Brain microvascular endothelial cell (primary cell): Measurements from ENCODE around the gene C11orf52.

Source experiments
- DNase-seq: peaks from one replicate; pipeline ENCODE4 v3.0.0-alpha.2; 2020
- H3K27ac ChIP-seq: fragments of 250-450 bp; sonication (Bioruptor Pico); 2 replicates; pipeline ENCODE4 v1.5.1; 2020; ENCODE audit warnings: mild to moderate bottlenecking, moderate library complexity
- H3K27me3 ChIP-seq: fragments of 250-450 bp; sonication (Bioruptor Pico); replicated peaks from 2 replicates; pipeline ENCODE4 v1.5.1; 2020; ENCODE audit warnings: mild to moderate bottlenecking
- H3K36me3 ChIP-seq: fragments of 250-450 bp; sonication (Bioruptor Pico); replicated peaks from 2 replicates; pipeline ENCODE4 v1.5.1; 2020; ENCODE audit warnings: mild to moderate bottlenecking
- H3K4me3 ChIP-seq: 2 replicates; pipeline ENCODE4 v1.5.1; 2011; ENCODE audit warnings: low read depth, mild to moderate bottlenecking, control low read depth, low read length, moderate library complexity
- in situ Hi-C: cut with HindIII; loops from 2 replicates; pipeline ENCODE4 v1.10.0; 2017; ENCODE audit warnings: low sequenced_read_pairs, low pct_ligation_motif_present
- TF ChIP-seq, protein P1 (sequence below): IDR thresholded peaks from 2 replicates; pipeline ENCODE4 v1.5.1; 2011; ENCODE audit warnings: low read depth, mild to moderate bottlenecking, moderate library complexity, low read length, control low read depth, inconsistent platforms; ENCODE audit errors: missing control alignments

The C11orf52 gene

DNA sequence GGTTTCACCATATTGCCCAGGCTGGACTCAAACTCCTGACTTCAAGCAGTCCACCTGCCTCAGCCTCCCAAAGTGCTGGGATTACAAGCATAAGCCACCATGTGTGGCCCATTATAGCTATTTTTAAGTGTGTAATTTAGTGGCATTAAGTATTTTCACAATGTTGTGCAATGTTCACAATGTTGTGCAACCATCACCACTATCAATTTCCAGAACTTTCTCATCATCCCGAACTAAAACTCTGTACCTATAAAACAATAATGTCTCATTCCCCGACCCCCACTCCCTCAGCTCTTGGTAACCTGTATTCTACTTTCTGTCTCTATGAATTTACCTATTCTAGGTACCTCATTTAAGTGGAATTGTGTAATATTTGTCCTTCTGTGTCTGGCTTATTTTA, 31.9 kb upstream of the C11orf52 start:
- in situ Hi-C loops: no loop called here
- TF ChIP-seq, protein P1, sequence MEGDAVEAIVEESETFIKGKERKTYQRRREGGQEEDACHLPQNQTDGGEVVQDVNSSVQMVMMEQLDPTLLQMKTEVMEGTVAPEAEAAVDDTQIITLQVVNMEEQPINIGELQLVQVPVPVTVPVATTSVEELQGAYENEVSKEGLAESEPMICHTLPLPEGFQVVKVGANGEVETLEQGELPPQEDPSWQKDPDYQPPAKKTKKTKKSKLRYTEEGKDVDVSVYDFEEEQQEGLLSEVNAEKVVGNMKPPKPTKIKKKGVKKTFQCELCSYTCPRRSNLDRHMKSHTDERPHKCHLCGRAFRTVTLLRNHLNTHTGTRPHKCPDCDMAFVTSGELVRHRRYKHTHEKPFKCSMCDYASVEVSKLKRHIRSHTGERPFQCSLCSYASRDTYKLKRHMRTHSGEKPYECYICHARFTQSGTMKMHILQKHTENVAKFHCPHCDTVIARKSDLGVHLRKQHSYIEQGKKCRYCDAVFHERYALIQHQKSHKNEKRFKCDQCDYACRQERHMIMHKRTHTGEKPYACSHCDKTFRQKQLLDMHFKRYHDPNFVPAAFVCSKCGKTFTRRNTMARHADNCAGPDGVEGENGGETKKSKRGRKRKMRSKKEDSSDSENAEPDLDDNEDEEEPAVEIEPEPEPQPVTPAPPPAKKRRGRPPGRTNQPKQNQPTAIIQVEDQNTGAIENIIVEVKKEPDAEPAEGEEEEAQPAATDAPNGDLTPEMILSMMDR: no peak

GRCh38 chr11:111905411-111905810, 13.3 kb upstream of the C11orf52 start:
- Histone ChIP-seq H3K27me3 (no peaks in the 10 kb centered on the region), H3K4me3 (no peak overlapping the region), H3K36me3 (no peaks in the 10 kb centered on the region), H3K27ac (no peak overlapping the region)
- TF ChIP-seq, protein P1: no peak
- peak; percentile 5 for DNase-seq
- in situ Hi-C loops: no loop called here

More for the DNA sequence above, 31.9 kb upstream of the C11orf52 start:
- H3K27me3 ChIP-seq: no peaks in the 10 kb centered on the region
- H3K4me3 ChIP-seq: no peak overlapping the region
- H3K27ac ChIP-seq: no peak overlapping the region
- no peaks in the 10 kb centered on the region for H3K36me3 ChIP-seq
- DNase-seq: no peak

DNA sequence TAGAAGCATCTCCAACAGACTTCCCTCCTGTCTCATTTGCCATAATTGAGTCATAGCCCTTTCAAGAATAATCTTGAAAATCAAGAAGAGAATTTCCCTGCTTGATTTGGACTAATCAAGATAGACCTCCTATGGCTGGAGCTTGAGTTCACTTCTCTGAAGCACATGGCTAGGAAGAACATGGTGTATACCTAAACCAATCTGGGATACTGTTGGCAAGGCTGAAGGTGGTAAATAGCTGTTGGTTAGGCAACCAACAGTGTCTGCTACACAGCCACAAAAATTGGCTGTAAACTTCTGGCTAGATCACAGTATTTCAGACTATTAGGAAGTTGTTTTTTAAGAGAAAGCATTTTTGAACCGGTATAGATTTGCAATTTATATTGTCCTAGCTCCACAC, 12.0 kb upstream of the C11orf52 start:
- Histone ChIP-seq H3K27me3 (peaks cover 3% of the 10 kb centered on the region), H3K4me3 (no peak overlapping the region), H3K36me3 (no peaks in the 10 kb centered on the region), H3K27ac (no peak overlapping the region)
- TF ChIP-seq, protein P1: no peak
- no peak for DNase-seq
- in situ Hi-C loops: no loop called here

DNA sequence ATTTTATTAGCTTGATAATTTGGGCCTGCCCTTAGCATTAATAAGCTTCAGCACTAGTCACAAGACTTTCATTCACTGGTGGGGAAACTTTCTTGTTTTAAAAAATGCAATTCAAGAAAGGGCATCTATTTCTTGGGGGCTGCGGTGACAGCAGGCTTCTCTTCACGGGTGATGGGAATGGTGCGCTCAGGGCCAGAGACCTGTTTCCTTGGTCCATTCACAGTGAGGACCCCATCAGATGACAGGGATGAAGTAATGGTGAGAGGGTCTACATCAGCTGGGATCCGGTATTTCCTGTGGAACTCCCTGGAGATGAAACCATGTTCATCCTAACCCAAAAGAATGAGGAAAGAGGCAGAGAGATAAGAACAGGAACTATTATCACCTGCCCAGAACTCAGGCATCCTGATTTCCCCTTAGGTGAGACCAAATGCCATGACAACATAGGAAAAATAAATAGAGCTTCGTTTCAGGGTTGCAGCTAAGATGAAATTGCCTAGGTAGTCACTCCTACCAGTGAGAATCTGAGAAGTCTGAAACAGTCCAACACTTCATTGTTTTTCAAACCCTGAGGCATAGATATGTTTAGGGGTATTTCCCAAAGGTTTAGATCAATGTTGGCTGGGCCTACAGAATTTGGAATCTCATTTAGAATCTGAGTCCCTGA, 9.9 kb upstream of the C11orf52 start:
- Histone ChIP-seq H3K4me3 (no peak overlapping the region), H3K27me3 (peaks cover 3% of the 10 kb centered on the region), H3K36me3 (no peaks in the 10 kb centered on the region), H3K27ac (no peak overlapping the region)
- in situ Hi-C loops: no loop called here
- TF ChIP-seq, protein P1: no peak
- DNase-seq: no peak

DNA sequence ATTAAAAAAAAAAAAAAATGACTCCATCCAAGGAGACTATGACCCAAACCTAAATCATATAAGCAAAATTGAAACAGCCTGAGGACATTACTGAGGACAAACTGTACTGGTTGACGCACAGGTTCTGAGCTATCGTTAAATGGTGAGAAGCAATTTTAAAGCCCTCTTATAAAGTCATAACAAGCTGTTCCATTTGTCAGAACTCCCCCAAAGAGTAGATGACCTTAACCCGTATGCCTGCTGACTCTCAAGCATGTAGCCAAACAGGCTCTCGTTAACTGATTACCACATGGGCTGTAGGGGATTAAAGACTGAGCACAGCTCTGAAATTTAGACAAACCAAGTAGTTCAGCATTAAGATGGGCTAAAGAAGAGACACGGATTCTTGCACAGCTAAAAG, 9.3 kb upstream of the C11orf52 start:
- TF ChIP-seq, protein P1: no peak
- Histone ChIP-seq H3K27ac (no peak overlapping the region), H3K4me3 (no peak overlapping the region), H3K27me3 (peaks cover 3% of the 10 kb centered on the region), H3K36me3 (no peaks in the 10 kb centered on the region)
- no peak for DNase-seq
- in situ Hi-C loops: no loop called here
